Urinary bladder (tissue), 4 donors: Measurements from ENCODE around the gene RHOBTB1. TPM values are rescaled to one million over a fixed set of nuclear protein-coding genes. Genes with fewer than 3 reads are reported as not detected.

ENCODE experiments used
- DNase-seq: peaks from one replicate; pipeline ENCODE4 v3.0.0-alpha.2; 2015; ENCODE audit errors: extremely low spot score
- H3K27ac ChIP-seq: one replicate; pipeline ENCODE4 v1.5.1; 2013; ENCODE audit warnings: low read depth, mild to moderate bottlenecking, moderate library complexity
- H3K36me3 ChIP-seq: one replicate; pipeline ENCODE4 v1.6.1; 2013; ENCODE audit warnings: mild to moderate bottlenecking, moderate library complexity; ENCODE audit not compliant: insufficient read depth
- H3K4me1 ChIP-seq: one replicate; pipeline ENCODE4 v1.6.1; 2013; ENCODE audit warnings: mild to moderate bottlenecking, moderate library complexity; ENCODE audit not compliant: insufficient read depth
- H3K4me3 ChIP-seq: one replicate; pipeline ENCODE4 v1.5.1; 2013; ENCODE audit warnings: low read depth, low read length
- WGBS: extraction: QIAGEN DNeasy Blood & Tissue Kit; methylation state at CpG from one replicate; pipeline ENCODE4 v1.1.7; 2013; 5-methylcytosine and 5-hydroxymethylcytosine counted together
- polyA plus RNA-seq: library from polyadenylated mRNA; stranded (reverse); fragments of 200-250 nt; gene quantifications from one replicate; pipeline ENCODE4 v1.2.3, GENCODE V29; 2013
- total RNA-seq: library from RNA; depleted of rRNA; stranded (reverse); fragments of >200 nt; gene quantifications from one replicate; pipeline ENCODE4 v1.2.3, GENCODE V29; 2014
- donor health status: healthy with polysubstance abuse.
- donor health status: healthy.

The RHOBTB1 gene, protein sequence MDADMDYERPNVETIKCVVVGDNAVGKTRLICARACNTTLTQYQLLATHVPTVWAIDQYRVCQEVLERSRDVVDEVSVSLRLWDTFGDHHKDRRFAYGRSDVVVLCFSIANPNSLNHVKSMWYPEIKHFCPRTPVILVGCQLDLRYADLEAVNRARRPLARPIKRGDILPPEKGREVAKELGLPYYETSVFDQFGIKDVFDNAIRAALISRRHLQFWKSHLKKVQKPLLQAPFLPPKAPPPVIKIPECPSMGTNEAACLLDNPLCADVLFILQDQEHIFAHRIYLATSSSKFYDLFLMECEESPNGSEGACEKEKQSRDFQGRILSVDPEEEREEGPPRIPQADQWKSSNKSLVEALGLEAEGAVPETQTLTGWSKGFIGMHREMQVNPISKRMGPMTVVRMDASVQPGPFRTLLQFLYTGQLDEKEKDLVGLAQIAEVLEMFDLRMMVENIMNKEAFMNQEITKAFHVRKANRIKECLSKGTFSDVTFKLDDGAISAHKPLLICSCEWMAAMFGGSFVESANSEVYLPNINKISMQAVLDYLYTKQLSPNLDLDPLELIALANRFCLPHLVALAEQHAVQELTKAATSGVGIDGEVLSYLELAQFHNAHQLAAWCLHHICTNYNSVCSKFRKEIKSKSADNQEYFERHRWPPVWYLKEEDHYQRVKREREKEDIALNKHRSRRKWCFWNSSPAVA
- 45.8 TPM for total RNA-seq
- 6.7 TPM for polyA plus RNA-seq

DNA sequence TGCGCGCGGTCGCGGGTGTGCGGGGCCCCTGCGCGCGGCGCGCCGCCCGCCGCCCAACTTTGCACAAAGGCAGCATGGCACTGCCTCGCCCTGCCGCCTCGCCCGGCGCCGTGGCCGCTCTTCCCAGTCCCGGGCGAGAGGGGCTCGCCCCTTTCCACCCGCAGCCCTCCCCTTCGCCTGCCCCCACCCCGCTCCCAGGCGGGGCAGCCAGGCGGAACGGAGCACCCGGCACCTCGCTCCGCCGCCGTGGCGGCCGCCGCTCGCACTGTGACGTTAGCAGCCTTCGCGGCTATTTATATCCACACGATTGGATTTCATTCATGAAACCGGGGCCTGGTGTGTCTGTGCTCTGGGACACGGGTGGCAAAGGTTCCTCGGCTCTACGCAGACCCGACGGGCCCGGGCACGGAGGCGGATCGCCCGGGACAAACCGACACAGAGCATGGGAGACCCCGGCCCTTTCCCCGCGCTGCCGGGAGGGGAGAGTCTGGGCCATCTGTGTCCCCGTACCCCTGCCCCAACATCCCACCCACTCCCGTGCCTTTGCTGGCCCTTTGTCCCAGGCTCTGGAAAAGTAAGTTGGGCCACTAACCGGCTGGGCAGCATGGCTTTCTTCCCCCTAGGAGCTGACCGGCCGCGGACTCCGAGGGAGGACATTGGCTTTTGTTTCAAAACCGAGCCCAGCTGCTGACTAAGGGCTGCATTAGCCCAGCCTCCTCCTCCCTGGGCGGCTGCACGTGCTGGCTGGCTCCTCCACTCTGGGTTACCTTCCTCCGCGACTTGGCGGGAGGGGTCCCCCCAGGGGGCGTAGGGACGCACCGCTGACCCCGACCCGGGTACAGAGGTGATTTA is at the start of gene RHOBTB1:
TSS of gene RHOBTB1 (minus strand) at position 128 of the 852 bp plus-strand sequence. CDS start 32,643 bp downstream, outside the sequence.
- WGBS = under 1% methylated on average over 77 of the region's 77 CpGs
- DNase-seq = no peak
- Histone ChIP-seq H3K4me3 (peak within 1 kb of the TSS; percentile 80), H3K36me3 (no peaks in the 10 kb centered on the region), H3K4me1 (no peaks in the 10 kb centered on the region), H3K27ac (peak within 1 kb of the TSS; percentile 91)

DNA sequence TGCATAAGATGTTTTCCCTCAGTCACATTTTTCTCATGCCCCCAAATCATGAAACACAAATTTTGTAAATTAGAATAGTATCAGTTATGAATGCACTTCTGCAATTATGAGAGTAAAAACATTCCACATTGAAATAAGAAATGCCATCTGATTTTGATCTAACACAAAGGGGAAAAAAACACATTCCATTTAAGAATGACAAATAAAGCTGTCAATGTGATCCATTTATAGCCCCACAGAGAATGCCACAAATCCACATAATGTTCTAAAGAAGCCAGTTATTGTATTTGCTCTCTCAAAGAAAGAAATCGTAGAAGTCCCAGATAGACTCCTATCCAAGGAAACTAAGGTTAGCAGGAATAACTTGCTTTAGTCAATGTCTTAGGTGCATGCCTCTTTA is 48.7 kb upstream of the RHOBTB1 start:
- no peaks in the 10 kb centered on the region for H3K36me3 ChIP-seq
- H3K4me3 ChIP-seq = no peak overlapping the region
- H3K4me1 ChIP-seq = no peaks in the 10 kb centered on the region
- H3K27ac ChIP-seq = no peak overlapping the region
- WGBS = 83% methylated on average over 1 of the region's 1 CpG
- DNase-seq = no peak

DNA sequence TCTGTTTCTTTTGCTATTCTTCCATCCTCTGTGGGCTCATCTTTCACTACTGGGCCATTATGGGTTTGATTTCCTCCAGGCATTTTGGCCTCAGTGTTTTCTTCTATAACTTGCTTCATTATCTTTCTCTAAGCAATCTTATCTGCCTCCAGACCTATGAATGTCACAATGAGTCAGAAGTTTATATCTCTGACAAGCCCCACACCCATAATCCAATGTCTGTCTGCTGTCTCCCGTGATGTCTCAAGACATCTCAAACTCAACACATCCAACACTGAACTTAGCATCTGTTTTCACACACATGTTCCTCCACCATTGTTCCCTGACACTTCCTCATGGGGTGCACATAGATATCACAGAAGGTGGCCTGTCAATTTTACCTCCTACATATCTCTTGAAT is 46.7 kb upstream of the RHOBTB1 start:
- Histone ChIP-seq H3K4me1 (no peaks in the 10 kb centered on the region), H3K36me3 (no peaks in the 10 kb centered on the region), H3K4me3 (no peak overlapping the region), H3K27ac (no peak overlapping the region)
- DNase-seq = no peak
- WGBS = 69% methylated on average over 1 of the region's 1 CpG

DNA sequence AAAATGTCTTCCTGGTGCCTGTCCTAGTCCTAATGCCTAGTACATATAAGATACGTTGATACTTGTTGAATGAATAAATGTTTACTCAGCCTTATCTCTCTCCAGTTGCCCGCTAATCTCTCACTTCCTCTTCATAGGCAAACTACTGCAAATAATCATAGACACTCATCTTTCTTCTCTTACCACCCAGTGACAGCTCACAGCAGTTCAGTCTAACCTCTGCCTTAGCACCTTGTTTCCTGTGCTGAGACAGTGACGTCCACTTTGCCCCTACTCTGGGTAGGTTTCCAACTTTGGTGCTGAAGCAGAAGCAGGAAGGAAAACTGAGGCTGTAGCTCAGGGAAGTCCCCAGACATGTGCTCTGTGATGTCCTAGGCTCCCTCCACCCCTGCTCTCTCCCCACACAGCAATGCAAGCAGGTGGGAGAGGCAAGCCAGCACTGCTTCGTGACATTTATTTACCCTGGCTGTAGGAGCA is 45.5 kb upstream of the RHOBTB1 start:
- no peak for DNase-seq

DNA sequence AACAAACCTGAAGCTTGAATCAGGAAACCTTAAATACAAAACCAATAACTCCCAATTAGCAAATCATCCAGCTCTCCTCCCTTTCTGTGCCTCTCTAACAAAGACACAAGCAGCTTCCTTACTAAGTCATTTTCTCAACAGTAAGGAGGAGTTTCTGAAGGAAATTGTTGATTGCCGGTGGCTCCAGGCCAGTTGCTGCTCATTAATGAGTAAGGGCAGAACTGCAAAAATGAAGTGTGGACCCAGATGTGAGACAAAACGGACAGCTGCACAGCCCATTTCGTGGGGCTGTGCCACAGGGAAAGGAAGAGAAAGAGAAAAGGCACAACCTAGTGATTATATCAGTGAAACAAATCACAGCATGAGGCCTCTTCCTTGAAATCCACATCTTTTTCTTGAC is 42.8 kb upstream of the RHOBTB1 start:
- Histone ChIP-seq H3K4me3 (no peak overlapping the region), H3K4me1 (no peaks in the 10 kb centered on the region), H3K36me3 (no peaks in the 10 kb centered on the region), H3K27ac (no peak overlapping the region)
- DNase-seq = no peak
- WGBS = 50% methylated on average over 3 of the region's 3 CpGs

More for the DNA sequence above, 45.5 kb upstream of the RHOBTB1 start:
- WGBS = 77% methylated on average over 4 of the region's 4 CpGs
- H3K4me3 ChIP-seq = no peak overlapping the region
- H3K4me1 ChIP-seq = no peaks in the 10 kb centered on the region
- H3K27ac ChIP-seq = no peak overlapping the region
- no peaks in the 10 kb centered on the region for H3K36me3 ChIP-seq

DNA sequence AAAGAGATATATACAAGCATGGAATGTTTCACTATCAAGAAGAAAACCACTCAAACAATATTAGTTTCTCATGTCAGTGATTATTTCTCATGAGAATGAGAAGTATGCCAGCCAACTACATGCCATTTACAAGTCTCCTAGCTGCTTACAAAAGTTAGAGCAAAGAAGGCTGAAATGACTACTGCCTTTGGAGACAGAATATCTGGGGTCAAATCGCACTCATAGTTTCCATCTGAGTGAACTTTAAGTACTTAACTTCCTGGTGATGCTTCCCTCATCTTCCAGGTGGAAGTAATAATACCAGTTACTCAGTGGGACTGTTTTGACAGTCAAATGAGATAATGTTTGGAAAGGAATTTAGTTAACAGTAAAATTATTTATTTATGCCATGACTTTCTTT is 42.0 kb upstream of the RHOBTB1 start:
- H3K4me3 ChIP-seq = no peak overlapping the region
- H3K36me3 ChIP-seq = no peaks in the 10 kb centered on the region
- no peak for DNase-seq
- H3K27ac ChIP-seq = no peak overlapping the region
- H3K4me1 ChIP-seq = no peaks in the 10 kb centered on the region
- 93% methylated on average over 1 of the region's 1 CpG for WGBS

DNA sequence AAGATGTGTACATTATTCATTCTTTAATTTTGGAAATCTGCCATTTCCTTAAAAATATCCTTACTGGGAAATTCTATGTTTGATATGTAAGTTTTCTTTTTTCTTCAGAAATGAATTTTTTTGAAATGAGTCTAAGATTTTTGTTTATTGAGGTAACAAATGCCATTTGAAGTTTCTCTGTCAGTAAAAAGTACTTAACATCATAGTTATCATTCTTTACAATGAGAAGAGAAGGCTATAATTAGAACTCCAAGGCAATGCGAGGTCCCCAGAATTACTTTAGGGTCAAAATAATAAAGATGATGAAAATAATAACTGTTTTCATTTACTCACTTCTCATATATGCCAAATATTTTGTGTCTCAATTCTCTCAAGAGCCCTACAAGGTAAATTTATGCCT is 37.0 kb upstream of the RHOBTB1 start:
- 70% methylated on average over 1 of the region's 1 CpG for WGBS

DNA sequence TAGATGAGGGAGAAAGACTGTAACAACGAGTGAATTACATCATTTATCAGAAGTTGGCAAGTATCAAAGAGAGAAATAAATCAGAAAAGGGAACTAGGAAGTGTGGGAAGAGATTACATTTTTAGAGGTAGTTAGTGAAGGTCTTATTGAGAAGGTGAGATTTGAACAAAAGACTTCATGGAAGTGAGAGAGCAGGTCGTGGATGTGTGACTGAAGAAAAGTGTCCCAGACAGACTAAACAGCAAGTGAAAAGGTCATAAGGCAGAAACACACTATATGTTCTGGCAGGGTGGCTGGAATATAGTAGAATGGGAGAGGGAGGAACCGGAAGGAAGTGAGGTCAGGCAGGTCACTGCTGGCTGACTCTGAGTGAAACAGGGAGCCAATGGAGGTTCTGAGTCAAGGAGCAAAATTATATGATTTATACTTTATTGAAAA is 35.7 kb upstream of the RHOBTB1 start:
- no peaks in the 10 kb centered on the region for H3K4me1 ChIP-seq
- WGBS = 84% methylated on average over 3 of the region's 3 CpGs
- no peak for DNase-seq

More for the DNA sequence above, 37.0 kb upstream of the RHOBTB1 start:
- Histone ChIP-seq H3K36me3 (no peaks in the 10 kb centered on the region), H3K4me1 (no peaks in the 10 kb centered on the region), H3K4me3 (no peak overlapping the region), H3K27ac (no peak overlapping the region)
- no peak for DNase-seq

DNA sequence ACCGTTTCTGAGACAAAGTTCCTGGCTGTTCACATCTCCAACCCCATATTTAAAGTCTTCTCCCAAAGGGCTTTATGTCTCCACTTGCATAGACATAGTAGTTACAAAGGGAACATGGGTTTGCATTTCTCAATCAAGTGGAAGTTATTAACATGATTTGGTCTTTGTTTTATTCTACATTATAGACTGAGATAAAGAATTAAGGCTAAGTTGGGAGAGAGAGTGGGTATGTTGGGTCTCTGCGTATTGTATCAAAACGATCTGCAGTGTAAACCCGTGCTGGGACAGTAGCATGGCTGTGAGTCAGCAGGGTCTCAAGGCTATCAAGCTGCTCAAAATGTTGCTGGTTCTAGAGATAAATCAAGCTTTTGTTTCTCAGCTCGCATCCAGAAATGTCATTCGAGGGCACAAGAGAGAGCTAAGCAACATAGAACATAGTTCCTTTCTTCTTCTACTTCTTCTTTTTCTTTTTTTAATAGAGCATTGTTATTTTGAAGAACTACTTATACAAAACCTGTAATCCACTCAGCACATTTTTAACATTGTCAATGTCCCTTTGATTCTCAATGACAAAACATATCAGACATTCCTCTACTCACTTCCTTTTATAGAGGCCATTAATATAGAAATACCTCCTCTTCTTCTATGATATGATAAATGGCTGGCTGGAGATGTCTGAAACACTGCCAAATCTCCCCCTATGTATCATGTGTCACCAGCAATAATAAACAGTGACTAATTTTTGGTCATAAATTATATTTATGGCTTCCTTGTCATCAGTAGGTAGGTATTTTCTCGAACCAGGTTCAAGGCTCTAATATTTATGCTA is 34.5 kb upstream of the RHOBTB1 start:
- WGBS = 51% methylated on average over 7 of the region's 7 CpGs
- no peak overlapping the region for H3K27ac ChIP-seq
- no peak overlapping the region for H3K4me3 ChIP-seq

More for the DNA sequence above, 35.7 kb upstream of the RHOBTB1 start:
- Histone ChIP-seq H3K27ac (no peak overlapping the region), H3K36me3 (no peaks in the 10 kb centered on the region), H3K4me3 (no peak overlapping the region)

DNA sequence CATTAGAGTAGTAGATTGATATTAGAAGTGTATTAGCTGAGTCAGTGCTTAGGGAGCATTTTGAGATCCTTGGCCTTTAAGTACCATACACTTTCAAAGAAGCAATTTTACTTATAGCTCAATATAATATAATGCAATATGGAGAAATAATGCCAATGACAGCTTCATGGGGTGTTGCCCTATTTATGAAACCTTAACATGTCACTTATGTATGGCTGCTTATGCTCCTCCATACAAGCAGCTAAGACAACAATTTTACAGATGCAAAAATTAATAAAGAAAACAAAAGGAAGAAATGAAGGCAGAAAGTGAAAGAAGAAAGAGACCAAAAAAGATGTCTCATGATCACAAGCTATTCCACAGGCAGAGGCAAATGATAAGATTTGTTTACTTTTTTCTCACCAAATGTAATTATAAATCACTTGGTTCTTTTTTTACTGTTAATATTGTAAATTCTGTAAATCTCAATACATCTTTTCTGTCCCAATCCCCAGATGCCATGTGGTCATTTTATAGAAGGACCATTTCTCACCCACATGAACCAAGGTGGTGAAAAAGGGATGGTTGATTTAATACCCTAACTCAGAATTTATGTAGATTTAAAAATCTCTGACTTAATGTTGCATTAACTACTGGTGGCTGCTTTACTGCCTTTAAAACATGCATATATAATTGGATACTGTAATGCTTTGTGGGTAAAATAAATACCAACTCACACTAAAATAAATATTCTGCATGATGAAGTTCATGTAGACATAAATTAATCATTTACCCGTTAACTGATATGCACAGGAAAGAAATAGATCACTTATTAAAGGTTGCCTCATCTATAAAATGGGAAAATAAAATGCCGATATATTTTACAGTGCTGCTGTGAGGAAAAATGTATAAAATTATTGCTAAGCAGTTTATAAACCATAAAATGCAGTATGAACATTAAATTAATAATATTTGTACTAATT is 33.5 kb upstream of the RHOBTB1 start:
- no peak overlapping the region for H3K27ac ChIP-seq
- H3K36me3 ChIP-seq = no peaks in the 10 kb centered on the region
- no peak for DNase-seq
- 91% methylated on average over 2 of the region's 2 CpGs for WGBS
- no peak overlapping the region for H3K4me3 ChIP-seq
- H3K4me1 ChIP-seq = no peaks in the 10 kb centered on the region

More for the DNA sequence above, 34.5 kb upstream of the RHOBTB1 start:
- H3K36me3 ChIP-seq = no peaks in the 10 kb centered on the region
- DNase-seq = no peak
- H3K4me1 ChIP-seq = no peaks in the 10 kb centered on the region

DNA sequence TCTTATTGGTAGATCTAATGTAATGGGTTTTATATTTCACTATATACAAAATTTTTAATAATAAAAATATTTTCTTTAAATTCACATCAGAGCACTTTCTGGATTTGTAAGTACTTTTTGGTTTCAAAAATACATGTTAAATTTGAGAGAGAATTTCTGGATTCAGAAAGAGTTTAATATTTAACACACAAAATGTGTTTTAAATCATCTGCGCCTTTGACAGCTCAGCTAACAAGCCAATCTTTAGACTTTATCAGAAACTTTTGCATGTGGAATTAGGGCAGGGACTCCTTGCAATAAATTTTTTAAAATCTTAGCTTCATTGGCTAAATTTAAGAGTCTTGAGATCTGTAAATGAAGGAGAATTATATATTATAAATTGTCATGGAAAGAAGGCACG is 32.7 kb upstream of the RHOBTB1 start:
- Histone ChIP-seq H3K27ac (no peak overlapping the region), H3K4me3 (no peak overlapping the region), H3K36me3 (no peaks in the 10 kb centered on the region), H3K4me1 (no peaks in the 10 kb centered on the region)
- DNase-seq = no peak
- WGBS = 74% methylated on average over 2 of the region's 2 CpGs

DNA sequence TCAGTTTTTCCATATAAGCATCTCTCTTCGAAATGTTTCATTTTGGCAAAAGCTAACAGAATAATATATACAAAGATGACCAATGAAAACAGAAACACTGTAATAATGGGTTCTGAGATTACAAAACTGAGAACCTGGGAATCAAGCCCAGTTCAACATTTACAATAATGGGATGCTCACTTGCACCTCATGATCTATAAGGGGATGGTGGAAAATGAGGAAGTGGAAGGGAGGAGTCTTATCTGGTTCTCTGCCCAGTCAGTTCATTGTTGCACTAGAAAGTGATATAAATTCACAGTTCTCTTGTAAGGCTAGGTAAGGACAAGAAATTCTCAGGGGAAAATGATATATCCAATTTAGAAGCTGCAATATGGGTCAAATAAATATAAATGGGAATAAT is 31.7 kb upstream of the RHOBTB1 start:
- 59% methylated on average over 1 of the region's 1 CpG for WGBS
- Histone ChIP-seq H3K27ac (no peak overlapping the region), H3K4me1 (no peaks in the 10 kb centered on the region), H3K36me3 (no peaks in the 10 kb centered on the region), H3K4me3 (no peak overlapping the region)
- DNase-seq = no peak
